Smooth muscle cell (in vitro differentiated cells): Measurements from ENCODE around the gene MTHFD2L. TPM values are rescaled to one million over a fixed set of nuclear protein-coding genes. Genes with fewer than 3 reads are reported as not detected.
A peak's percentile ranks its signal among the peaks of the same experiment; 100 is the strongest.

Experiments
- DNase-seq: peaks from one replicate; lab custom pipeline; 2025; ENCODE audit not compliant: unreplicated experiment; lab: John Stamatoyannopoulos, UW
- H2AFZ ChIP-seq: fragments of 200-600 bp; sonication (generic); 2 replicates; pipeline ENCODE4 v1.6.0; 2016; ENCODE audit warnings: antibody characterized with exemption, low read depth, mild to moderate bottlenecking
- H3F3A ChIP-seq: fragments of 200-600 bp; sonication (generic); 2 replicates; pipeline ENCODE4 v1.6.0; 2017; ENCODE audit warnings: antibody characterized with exemption, low read depth
- H3K27ac ChIP-seq: fragments of 200-600 bp; sonication (generic); 2 replicates; pipeline ENCODE4 v1.5.1; 2016; ENCODE audit warnings: low read depth, mild to moderate bottlenecking
- H3K27me3 ChIP-seq: fragments of 200-600 bp; sonication (generic); 2 replicates; pipeline ENCODE4 v1.6.1; 2016; ENCODE audit warnings: low read depth, mild to moderate bottlenecking
- H3K36me3 ChIP-seq: fragments of 200-600 bp; sonication (generic); 2 replicates; pipeline ENCODE4 v1.5.1; 2016; ENCODE audit warnings: low read depth
- H3K4me1 ChIP-seq: fragments of 200-600 bp; sonication (generic); 2 replicates; pipeline ENCODE4 v1.5.1; 2016; ENCODE audit warnings: low read depth
- H3K4me2 ChIP-seq: fragments of 200-600 bp; sonication (generic); 2 replicates; pipeline ENCODE4 v1.6.0; 2016; ENCODE audit warnings: mild to moderate bottlenecking
- H3K4me3 ChIP-seq: fragments of 200-600 bp; sonication (generic); 2 replicates; pipeline ENCODE4 v1.5.1; 2016; ENCODE audit warnings: mild to moderate bottlenecking
- H3K79me2 ChIP-seq: fragments of 200-600 bp; sonication (generic); 2 replicates; pipeline ENCODE4 v1.6.0; 2016; ENCODE audit warnings: low read depth, mild to moderate bottlenecking
- H3K9ac ChIP-seq: fragments of 200-600 bp; sonication (generic); 2 replicates; pipeline ENCODE4 v1.6.0; 2016; ENCODE audit warnings: low read depth
- H3K9me3 ChIP-seq: fragments of 200-600 bp; sonication (generic); replicated peaks from 2 replicates; pipeline ENCODE4 v1.5.1; 2016; ENCODE audit warnings: low read depth
- H4K20me1 ChIP-seq: fragments of 200-600 bp; sonication (generic); 2 replicates; pipeline ENCODE4 v1.6.0; 2016; ENCODE audit warnings: low read depth
- CTCF ChIP-seq: fragments of 200-600 bp; sonication (generic); IDR thresholded peaks from 2 replicates; pipeline ENCODE4 v1.5.1; 2017; ENCODE audit warnings: borderline replicate concordance, mild to moderate bottlenecking, antibody characterized with exemption; ENCODE audit not compliant: insufficient read depth, poor library complexity, severe bottlenecking
- WGBS: methylation state at CpG from one replicate; pipeline ENCODE4 v1.1.7; 2016; ENCODE audit warnings: low lambda C conversion rate; 5-methylcytosine and 5-hydroxymethylcytosine counted together
- polyA plus RNA-seq: library from polyadenylated mRNA; unstranded; fragments of >200 nt; fragmentation: Nextera tagmentation; extraction: Ambion mirVana; gene quantifications from 2 replicates; pipeline ENCODE4 v1.2.1, GENCODE V29; 2016
- total RNA-seq: library from RNA; depleted of rRNA; stranded (reverse); fragments of >200 nt; gene quantifications from 2 replicates; pipeline ENCODE4 v1.2.3, GENCODE V29; 2014

The MTHFD2L gene
- total and polyA plus RNA-seq, 2 experiments from 2014 or later, result 4.9 to 6.6 TPM

- H2AFZ ChIP-seq, result no peak overlapping the region
- TF ChIP-seq CTCF, result no peak
- H3K4me3 ChIP-seq, result no peak overlapping the region
- no peaks in the 10 kb centered on the region for H3K4me1 ChIP-seq
- no peak overlapping the region for H3K4me2 ChIP-seq
- H3K9me3 ChIP-seq, result no peaks in the 10 kb centered on the region
- H3F3A ChIP-seq, result no peaks in the 10 kb centered on the region
- no peaks in the 10 kb centered on the region for H4K20me1 ChIP-seq
- 69% methylated on average over 4 of the region's 4 CpGs for WGBS
- no peak overlapping the region for H3K9ac ChIP-seq
- H3K27me3 ChIP-seq, result no peaks in the 10 kb centered on the region
- H3K36me3 ChIP-seq, result no peaks in the 10 kb centered on the region
- no peak overlapping the region for H3K27ac ChIP-seq
- H3K79me2 ChIP-seq, result no peaks in the 10 kb centered on the region
- DNase-seq, result no peak
Measured at GRCh38 chr4:74190919-74191397, 33.0 kb downstream of the MTHFD2L start.

GRCh38 chr4:74197080-74197479 lies 39.2 kb downstream of the MTHFD2L start:
- no peaks in the 10 kb centered on the region for H3K9me3 ChIP-seq
- peaks cover 7% of the 10 kb centered on the region for H3F3A ChIP-seq
- peaks cover 9% of the 10 kb centered on the region for H3K4me1 ChIP-seq
- TF ChIP-seq CTCF, result no peak
- WGBS, result 75% methylated on average over 1 of the region's 1 CpG
- H3K27ac ChIP-seq, result no peak overlapping the region
- DNase-seq, result no peak
- H4K20me1 ChIP-seq, result no peaks in the 10 kb centered on the region
- H3K4me3 ChIP-seq, result no peak overlapping the region
- H3K36me3 ChIP-seq, result no peaks in the 10 kb centered on the region
- H2AFZ ChIP-seq, result no peak overlapping the region
- no peak overlapping the region for H3K9ac ChIP-seq
- no peaks in the 10 kb centered on the region for H3K79me2 ChIP-seq
- H3K4me2 ChIP-seq, result no peak overlapping the region
- H3K27me3 ChIP-seq, result no peaks in the 10 kb centered on the region

GRCh38 chr4:74202062-74202586 lies 44.2 kb downstream of the MTHFD2L start:
- Histone ChIP-seq H3F3A (peaks cover 28% of the 10 kb centered on the region), H2AFZ (peak overlapping the region; percentile 3), H4K20me1 (no peaks in the 10 kb centered on the region), H3K9ac (no peak overlapping the region), H3K36me3 (no peaks in the 10 kb centered on the region), H3K9me3 (no peaks in the 10 kb centered on the region), H3K27ac (peak overlapping the region; percentile 97), H3K4me2 (peak overlapping the region; percentile 30), H3K4me3 (no peak overlapping the region), H3K4me1 (peaks cover 45% of the 10 kb centered on the region), H3K27me3 (no peaks in the 10 kb centered on the region), H3K79me2 (no peaks in the 10 kb centered on the region)
- DNase-seq, result no peak
- TF ChIP-seq CTCF, result no peak
- 21% methylated on average over 5 of the region's 5 CpGs for WGBS

GRCh38 chr4:74203467-74203866 lies 45.5 kb downstream of the MTHFD2L start:
- H3F3A ChIP-seq, result peaks cover 34% of the 10 kb centered on the region
- H3K4me3 ChIP-seq, result no peak overlapping the region
- no peaks in the 10 kb centered on the region for H3K79me2 ChIP-seq
- H3K36me3 ChIP-seq, result no peaks in the 10 kb centered on the region
- peak overlapping the region; percentile 36 for H3K4me2 ChIP-seq
- H3K27ac ChIP-seq, result peak overlapping the region; percentile 97
- H4K20me1 ChIP-seq, result no peaks in the 10 kb centered on the region
- 76% methylated on average over 3 of the region's 3 CpGs for WGBS
- H3K4me1 ChIP-seq, result peaks cover 50% of the 10 kb centered on the region
- no peak overlapping the region for H3K9ac ChIP-seq
- H3K9me3 ChIP-seq, result no peaks in the 10 kb centered on the region
- no peaks in the 10 kb centered on the region for H3K27me3 ChIP-seq
- no peak for DNase-seq
- H2AFZ ChIP-seq, result no peak overlapping the region
- no peak for TF ChIP-seq CTCF
